HuH-7.5 (cell line): Measurements from ENCODE around the gene MAP3K19.
"Not testable (repeated sequence)": the region's sequence is repeated elsewhere in the genome, so short reads cannot be mapped to it uniquely, and the experiment has no call there.

Experiments
- DNase-seq: peaks from one replicate; pipeline ENCODE4 v3.0.0; 2011; ENCODE audit warnings: low spot score

Gene MAP3K19

DNA sequence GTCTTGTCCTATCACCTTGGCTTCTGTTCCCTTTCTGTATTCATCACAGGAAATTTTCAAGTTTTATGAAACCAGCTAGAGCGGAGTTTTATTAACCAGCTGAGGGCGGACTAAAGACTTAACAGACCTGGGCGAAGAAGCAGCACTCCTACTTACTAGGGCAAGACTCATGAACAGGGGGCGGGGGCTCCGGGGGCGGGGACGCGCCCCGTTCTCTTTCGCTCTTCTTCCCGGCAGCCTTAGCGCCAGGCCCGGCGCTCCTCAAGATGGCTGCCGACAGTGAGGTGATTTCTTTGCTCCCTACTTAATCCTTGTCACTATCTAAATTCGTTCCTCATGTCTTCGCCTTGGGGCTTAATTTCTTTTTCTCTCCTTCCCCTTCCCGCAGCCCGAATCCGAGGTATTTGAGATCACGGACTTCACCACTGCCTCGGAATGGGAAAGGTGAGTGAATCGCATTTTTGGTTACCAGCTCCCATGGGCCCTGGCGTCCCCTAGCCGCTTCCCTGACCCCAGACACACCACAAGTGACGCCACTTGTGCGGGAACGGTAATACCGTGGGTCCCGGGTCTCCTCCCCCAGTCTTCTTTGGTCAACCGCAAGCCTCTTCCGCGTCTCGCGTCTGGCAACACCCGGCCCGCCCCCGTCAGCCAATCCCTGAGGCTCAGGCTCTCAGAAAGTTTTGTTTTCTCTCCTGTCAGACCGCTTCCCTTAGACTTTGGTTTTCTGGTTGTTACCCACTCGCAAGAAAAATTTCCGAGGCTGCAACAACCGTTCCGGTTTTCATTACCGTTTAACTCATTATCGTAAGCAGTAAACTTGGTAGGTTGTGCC lies 5.0 kb upstream of the MAP3K19 start, which contains the start of gene RAB3GAP1:
TSS of gene RAB3GAP1 (plus strand) at position 251 of the 835 bp plus-strand sequence. CDS start at position 267, 16 bp downstream.
- DNase-seq: peak; percentile 75

DNA sequence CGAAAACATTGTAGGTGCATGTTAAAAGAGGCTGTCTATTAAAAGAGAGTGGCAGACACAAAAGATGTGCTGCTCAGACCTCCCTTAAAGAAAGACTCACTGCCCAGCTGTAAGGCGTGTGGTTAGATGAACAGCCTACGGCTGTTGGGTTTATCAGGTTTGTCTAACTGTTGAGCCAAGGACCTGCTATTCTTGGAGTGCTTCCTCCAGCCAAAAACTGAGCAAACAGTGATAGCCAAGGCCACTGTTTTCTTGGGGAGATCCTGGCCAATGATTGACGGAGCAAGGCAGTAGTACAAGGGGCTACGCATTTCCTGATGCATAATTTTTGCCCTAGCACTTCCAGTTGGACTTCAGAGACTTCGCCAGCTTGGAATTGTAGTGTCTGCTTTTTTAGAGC lies 3.4 kb upstream of the MAP3K19 start:
- DNase-seq: no peak

DNA sequence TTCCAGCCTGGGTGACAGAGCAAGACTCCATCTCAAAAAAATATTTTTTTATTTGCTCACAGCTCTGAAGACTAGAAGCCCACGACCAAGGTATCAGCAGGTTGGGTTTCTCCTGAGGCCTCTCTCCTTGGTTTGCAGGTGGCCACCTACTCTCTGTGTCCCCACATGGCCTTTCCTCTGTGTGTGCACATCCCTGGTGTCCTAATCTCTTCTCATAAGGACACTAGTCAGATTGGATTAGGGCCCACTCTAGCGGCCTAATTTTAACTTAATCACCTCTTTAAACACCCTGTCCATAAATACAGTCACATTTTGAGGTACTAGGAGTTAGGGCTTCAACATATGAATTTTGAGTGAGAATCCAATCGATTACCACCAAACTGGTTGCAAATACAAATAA lies 2.9 kb upstream of the MAP3K19 start:
- no peak for DNase-seq

DNA sequence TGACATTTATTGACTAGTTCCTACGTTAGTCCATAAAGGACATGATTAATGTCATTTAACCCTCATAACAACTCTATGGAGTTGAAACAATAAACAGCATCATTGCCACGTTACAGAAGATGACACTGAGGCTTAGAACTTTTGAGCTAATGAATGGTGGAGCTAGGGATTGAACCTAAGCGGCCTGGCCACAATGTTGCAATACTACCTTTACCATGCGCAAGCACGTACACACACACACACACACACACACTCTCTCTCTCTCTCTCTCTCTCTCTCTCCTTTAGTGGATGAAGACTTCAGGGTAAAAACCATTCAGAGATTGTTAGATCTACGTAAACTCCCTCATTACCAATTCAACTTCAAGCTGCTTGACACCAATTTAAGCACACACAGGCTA lies 875 bp upstream of the MAP3K19 start:
- no peak for DNase-seq

DNA sequence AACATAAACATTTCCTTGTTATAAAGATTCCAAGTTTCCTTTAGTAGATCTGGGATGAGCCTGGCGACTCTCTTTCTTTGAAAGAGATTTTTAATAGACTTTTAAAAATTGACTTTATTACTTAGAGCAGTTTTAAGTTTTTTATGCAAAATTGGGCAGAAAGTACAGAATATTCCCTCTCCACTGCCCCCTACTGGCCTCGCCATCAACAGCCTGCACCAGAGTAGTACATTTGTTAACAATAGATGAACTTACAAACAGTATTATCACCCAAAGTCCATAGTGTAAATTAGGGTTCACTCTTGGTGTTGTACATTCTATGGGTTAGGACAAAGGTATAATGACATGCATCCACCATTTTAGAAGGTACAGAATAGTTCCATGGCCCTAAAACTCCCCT lies 3.9 kb downstream of the MAP3K19 start:
- no peak for DNase-seq

DNA sequence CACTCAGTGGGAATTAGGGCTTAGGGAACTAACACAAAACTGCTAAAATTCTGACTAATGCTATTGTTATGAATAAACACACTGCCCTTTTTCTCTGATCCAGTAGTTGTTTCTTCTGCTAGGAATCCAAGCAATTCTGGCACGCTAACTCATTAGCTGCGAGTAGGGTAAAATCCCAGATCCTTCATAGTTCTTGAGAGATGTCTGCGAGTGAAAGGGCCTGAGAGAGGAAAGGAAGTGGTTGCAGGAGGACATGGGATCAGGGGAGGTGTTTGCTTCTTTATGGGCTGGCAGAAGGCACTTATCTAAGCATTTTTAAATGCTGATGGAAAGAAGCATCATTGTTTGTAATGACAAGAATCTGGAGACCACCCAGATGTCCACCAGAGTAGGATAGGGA lies 9.4 kb downstream of the MAP3K19 start:
- no peak for DNase-seq

DNA sequence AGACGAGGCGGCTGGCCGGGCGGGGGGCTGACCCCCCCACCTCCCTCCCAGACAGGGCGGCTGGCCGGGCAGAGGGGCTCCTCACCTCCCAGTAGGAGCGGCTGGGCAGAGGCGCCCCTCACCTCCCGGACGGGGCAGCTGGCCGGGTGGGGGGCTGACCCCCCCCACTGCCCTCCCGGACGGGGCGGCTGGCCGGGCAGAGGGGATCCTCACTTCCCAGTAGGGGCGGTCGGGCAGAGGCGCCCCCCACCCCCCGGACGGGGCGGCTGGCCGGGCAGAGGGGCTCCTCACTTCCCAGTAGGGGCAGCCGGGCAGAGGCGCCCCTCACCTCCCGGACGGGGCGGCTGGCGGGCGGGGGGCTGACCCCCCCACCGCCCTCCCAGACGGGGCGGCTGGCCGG lies 14.0 kb downstream of the MAP3K19 start:
- DNase-seq: not testable (repeated sequence)

DNA sequence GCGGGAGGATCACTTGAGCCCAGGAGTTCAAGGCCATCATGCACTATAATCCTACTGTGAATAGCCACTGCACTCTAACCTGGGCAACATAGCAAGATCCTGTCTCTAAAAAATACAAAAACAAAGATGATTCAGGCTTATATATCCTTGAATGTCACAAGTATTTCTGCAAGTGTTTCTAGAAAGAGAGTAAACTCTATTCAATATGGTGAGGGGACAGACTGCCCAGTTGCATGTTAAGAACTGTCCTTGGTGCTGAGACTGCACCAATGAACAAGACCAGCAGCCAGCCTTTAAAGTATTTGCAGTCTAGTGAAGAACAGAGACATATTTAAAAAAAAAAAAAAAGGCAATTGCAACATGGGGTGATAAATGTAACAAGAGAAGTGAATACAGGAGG lies 16.4 kb downstream of the MAP3K19 start:
- DNase-seq: peak; percentile 32

DNA sequence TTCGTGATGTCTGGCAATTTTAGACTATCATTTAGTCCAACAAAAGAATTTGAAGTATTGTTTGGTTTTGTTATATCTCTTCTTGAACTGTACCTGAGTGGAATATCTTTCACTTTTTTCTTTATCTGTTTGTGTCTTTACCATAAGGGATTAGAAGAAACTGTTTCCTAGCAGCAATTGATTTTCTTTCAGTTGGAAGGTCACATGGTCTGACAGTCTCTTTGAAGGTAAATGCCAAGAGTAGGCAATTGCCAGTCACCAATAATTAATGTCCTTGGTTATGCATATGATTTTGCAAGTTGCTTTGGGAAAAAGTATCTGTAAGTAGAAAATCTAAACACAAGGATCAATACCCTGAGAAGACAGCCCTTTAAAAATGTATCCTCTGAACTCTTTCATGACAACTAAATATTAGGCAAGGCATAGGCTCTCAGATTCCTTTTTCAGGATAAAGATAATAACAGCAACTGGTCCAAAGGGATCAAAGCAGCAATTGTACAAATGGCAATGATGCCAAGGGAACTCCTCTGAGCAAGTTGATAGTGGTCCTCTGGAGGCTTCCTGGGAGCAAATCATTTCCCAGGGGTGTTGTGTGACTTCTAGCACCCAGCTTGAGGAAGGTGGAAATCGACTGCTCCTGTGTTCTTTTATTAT lies 17.6 kb downstream of the MAP3K19 start:
- DNase-seq: peak; percentile 23

DNA sequence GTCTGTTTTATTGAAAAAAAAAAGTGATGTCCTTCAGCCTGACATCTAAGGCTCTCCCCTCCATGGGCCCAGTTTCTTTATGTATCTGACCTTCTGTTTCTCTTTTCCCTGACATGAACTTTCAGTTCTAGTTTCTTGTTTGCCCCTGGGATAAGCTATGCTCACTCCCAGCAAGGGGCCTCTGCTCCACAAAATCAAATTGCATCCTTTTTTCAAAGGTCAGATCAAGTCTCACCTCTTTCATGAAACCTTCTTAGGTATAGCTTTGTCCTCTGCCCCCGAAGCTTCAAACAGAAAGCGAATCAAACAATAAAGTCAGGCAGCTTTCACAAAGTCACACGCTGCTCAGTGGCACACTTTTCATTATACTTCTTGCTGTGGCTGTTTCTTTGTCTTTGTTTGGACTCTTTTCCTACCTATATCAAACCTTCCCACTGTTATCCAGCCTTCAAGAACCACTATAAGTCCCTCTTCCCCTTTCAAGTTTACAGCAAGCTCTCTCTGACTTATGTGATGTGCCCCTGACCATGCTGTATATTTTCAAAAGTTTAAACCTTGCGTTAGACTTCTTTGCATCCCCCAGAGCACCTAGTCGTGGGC lies 23.3 kb downstream of the MAP3K19 start:
- DNase-seq: no peak

DNA sequence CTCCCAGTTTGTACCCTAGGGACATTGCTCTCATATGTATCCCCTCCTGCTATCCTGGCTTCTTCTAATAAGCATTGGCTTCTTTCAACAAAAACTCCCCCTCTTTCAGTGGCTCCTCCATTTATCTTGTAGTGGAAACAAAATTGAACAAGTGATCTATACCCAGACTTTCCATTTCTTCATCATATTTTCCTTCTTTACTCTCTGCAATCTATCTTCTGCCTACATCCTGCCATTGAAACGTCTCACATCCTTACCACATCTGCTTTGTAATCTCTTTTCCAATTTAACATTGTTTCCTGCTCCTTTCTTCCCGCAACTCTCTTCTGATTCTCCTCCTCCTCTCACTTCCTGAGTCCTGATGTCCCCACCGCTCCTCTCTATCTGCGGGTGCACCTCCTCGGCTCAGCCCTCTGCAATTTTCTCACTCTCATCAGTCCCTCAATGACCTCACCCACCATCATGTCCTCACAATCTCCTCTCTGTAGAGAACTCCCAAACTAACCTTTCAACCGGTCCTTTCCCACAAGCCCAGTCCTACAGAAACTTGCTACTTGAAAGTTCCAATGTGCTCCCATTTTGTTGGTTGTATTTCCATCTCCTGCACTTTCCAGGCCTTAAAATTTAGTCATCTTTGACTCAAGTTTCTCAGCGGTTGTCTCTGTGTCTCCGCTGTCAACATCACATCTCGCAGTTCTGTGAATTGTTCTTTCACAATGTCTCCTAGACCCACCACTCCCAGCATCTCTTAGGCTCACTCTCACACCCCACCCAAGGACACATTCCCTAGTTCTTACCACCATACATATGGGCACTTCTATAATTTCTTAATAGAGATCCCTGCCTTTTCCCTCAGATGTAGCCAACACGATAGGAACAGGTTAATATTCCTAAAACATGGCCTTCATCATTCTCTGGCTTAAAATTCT lies 24.0 kb downstream of the MAP3K19 start:
- no peak for DNase-seq

DNA sequence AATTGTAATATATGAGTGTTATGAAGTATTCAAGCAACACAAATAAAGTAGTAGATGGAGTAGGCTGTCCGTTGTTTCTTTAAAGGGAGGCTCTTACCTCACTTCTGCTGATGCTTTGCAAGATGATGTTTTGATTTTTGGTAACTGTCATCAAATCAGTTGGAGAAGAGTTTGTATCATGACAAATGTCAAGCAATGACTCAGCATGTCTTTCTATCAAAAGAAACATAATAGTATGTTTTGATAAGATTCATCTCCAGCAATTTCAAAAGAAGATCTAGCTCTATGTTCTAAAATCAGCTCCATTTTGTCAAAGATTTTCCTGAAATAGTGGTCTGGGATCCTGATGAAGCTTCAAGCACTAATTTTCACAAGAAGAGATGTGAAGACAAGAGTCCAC lies 25.6 kb downstream of the MAP3K19 start:
- no peak for DNase-seq

DNA sequence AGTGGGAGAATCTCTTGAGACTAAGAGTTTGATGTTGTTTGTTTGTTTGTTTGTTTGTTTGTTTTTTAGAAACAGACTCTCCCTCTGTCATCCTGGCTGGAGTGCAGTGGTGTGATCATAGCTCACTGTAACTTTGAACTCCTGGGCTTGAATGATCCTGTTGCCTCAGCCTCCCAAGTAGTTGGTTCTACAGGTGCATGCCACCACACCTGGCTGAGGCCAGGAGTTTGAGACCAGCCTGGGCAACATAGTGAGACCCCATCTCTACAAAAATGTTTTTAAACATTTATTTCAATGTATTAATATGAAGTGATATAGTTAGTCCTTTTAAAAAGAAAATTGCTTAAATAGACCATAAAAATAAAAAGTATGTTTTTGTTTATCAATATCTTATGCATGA lies 35.6 kb downstream of the MAP3K19 start:
- DNase-seq: no peak

DNA sequence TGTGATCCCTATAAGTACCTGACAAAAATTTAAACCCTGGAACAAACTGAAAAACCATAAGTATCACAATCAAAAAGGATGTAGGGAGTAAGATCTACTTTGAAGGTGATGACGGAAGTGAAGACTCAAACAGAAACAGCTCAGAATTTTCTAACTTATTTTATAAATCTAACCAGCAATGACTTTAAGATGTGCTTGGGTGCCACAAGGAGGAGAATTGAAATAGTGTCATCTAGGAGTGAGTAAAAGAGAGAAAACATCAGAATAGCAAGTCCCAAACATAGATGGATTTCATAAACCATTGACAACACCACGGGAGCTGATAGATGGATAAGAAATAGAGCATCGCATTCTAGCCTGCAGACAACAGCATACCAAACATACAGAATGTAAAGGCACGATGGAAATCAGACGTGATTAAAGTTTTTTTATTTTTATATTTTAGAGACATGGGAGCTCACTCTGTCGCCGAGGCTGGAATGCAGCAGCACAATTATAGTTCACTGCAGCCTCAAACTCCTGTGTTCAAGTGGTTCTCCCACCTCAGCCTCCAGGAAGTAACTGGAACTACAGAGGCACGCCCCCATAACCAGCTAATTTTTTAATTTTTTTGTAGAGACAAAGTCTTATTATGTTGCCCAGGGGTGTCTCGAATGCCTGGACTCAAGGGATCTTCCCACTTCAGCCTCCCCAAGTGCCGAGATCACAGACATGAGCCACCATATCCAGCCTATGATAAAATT lies 36.9 kb downstream of the MAP3K19 start:
- no peak for DNase-seq

DNA sequence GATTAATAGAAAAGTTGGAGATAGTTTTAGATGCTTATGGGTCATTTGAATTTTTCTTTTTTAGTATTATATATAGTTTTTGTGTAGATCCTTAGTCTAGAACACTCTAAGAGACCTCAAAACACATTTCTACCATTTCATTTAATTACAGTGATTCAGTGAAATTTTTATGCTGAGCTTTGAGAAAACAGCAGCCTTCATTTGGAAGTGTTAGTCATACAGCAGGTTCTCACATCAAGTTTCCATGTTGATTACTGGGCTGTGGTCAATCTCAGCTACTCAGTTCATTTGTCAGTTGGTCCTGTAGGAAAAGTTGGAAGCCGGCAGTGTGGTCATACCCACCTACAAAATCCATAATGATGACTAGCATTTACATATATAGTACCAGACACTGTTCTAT lies 37.9 kb downstream of the MAP3K19 start:
- no peak for DNase-seq

DNA sequence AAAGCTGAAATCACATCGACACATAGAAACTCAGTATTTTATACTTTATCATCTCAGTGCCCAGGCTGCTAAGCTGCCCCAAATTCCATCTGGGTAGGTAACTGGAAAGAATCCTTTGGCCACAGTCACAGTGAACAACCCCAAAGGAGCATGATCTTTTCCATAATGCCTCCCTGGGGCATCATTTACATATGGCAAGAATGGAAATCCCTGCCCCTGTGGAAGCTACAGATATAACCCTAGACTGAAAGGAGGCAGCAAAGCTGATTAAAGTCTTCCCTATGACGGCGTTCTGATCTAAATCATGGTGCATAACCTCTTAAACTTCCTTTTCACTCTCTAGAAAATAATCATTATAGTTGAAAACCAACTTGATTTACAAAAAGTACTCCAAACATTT lies 41.5 kb downstream of the MAP3K19 start:
- no peak for DNase-seq

DNA sequence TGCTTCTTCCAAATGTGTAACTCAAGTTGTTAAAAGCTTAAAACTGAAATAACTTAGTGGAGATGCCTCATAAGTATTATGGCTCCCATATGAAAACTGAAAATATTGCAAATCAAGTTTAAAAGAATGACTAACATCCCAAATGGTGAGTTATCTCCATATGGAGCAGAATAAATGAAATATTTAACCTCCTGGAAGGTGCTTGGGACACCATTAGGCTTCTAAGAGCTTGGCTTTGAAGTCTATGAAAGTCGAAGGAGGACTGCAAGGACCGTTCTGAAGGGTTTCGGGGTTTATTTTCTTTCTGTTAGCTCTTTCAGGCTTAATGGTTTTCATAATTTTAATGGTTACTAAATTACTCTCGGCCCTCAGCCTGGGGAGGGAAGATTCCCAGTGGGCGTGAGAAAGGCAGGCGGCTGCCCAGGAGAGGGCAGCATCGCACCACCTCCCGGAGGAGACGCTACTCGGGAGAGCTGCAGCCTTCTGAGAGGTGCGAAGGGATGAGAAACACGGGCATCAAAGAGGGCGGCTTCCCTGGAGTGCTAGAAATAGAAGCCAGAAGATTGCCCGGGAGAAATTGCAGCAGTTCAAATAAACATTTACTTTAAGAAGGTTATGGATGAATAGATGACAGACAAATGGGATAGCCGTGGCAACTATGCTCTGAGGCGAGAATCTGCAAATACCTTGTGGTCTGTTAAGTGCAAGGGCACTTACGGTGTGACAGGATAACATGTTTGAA lies 43.1 kb downstream of the MAP3K19 start:
- DNase-seq: peak; percentile 60

DNA sequence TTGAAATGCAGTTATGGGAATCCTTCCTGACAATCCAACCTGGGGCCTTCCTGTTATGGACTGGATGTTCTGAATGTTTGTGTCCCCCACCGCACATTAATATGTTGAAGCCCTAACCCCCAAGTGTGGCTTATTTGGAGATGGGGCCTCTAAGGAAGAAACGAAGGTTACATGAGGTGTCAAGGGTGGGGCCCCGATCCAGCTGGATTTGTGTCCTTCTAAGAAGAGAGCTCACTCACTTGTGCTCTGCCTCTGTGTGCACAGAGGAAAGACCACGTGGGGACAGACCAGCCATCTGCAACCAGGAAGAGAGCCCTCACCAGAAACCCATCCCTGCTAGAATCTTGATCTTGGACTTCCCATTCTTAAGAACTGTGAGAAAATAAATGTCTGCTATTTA lies 44.4 kb downstream of the MAP3K19 start:
- no peak for DNase-seq

DNA sequence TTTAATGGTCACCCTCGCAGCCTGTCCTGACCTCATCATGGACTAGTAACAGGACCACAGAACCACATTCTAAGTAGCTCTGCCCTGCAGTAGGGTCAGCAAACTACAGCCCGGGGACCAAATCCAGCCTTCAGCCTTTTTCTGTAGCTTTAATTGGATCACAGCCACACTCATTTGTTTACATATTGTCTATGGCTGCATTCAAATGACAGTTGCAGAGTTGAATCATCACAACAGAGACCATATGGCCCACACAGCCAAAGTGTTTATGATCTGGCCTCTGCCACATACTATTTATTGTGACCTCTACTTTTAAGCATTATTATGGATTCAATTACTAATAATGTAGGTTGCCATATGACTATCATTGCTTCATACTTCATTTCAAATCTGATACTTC lies 47.7 kb downstream of the MAP3K19 start:
- no peak for DNase-seq

DNA sequence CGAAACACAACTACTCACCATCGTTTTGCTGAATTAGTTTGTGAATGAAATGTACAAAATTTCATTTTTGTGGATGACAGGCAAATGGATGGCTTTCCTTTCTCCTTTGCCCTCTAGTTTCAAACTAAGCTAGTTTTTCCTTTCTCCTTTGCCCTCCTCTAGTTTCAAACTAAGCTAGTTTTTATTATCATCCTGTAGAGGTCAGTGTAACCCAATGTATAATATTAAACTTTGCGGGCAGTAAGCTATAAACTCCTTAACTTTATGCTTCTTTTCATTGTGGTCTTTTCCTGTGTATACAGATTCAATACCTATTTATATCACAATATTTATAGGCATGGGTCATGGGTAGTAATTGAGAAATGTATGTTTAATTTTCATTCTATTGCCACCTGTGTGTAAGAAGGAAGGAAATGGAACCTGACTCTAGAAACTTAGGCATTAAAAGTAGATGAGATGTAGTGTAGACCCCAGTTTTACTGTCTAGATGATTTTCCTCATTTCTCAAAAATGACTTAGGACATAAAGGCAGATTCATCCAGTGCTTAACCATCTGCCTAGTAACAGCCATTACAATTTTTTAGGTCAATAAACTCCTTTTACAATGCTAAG lies 58.1 kb downstream of the MAP3K19 start:
- peak; percentile 15 for DNase-seq
